Measurements from ENCODE around the gene INPP5F. TPM values are rescaled to one million over a fixed set of nuclear protein-coding genes. Genes with fewer than 3 reads are reported as not detected.

The INPP5F gene
- total and polyA plus RNA-seq, 4 donors = 5.6 to 22.9 (median 10.1) TPM

DNA sequence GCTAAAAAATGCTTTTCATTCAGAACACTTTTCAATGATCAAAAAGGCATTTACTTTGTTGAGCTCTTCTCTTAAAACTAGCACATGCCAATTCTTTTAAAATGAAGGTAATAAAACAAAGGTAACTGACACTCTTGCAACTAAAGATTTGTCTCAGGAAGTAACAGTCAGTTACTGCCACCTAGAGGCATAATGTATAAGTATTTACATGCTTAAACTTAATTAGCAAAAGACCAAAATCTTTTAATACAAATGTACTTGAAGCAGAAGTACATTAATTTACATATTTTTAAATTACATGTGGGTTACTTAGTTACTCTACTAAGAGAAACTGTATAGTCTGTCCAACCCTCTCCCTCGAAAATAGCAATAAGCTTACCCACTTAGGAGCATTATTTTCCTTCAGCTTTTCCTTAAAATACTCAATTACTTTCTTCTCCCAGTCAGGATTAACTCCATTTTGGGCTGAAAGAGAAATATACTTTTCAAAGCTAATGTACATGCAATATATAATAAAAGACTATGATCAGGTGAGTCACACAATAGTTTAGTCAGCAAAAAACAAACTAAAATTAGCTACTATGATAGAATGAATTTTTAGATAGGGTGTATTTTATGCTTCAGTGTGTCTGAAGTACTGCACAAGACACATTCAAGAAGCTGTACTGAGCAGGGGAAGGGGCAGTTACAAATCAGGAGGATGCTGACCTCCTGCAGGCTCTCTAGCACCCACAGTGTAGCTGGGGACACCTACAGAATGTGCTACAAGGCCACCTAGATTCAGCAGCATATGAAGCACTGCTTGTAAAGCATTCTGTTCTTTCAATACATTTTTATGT lies 133.8 kb downstream of the INPP5F start:
- Histone ChIP-seq H3K9ac (ENCODE audit: insufficient read depth in 1 of 2, low read length in 2 of 2) (no peak overlapping the region), H3K4me3 (no peak overlapping the region), H3K27ac (ENCODE audit: low read depth in 1 of 2, low read length in 1 of 2) (no peak overlapping the region), H3K9me3 (ENCODE audit: control insufficient read depth in 4 of 4, insufficient read depth in 3 of 4, low read length in 3 of 4) (no peaks in the 10 kb centered on the region), H3K36me3 (ENCODE audit: control insufficient read depth in 4 of 4, insufficient read depth in 4 of 4, low read length in 4 of 4) (peaks cover 0 to 7% (median 4%) of the 10 kb centered on the region in 4 donors), H3K4me1 (ENCODE audit: control insufficient read depth in 5 of 5, insufficient read depth in 5 of 5, low read length in 5 of 5) (no peaks in the 10 kb centered on the region), H3K27me3 (ENCODE audit: control insufficient read depth in 3 of 3, insufficient read depth in 3 of 3, low read length in 2 of 3) (no peaks in the 10 kb centered on the region)
- ATAC-seq (ENCODE audit: insufficient read depth, low FRiP score) = no peak
- TF ChIP-seq, protein P1, sequence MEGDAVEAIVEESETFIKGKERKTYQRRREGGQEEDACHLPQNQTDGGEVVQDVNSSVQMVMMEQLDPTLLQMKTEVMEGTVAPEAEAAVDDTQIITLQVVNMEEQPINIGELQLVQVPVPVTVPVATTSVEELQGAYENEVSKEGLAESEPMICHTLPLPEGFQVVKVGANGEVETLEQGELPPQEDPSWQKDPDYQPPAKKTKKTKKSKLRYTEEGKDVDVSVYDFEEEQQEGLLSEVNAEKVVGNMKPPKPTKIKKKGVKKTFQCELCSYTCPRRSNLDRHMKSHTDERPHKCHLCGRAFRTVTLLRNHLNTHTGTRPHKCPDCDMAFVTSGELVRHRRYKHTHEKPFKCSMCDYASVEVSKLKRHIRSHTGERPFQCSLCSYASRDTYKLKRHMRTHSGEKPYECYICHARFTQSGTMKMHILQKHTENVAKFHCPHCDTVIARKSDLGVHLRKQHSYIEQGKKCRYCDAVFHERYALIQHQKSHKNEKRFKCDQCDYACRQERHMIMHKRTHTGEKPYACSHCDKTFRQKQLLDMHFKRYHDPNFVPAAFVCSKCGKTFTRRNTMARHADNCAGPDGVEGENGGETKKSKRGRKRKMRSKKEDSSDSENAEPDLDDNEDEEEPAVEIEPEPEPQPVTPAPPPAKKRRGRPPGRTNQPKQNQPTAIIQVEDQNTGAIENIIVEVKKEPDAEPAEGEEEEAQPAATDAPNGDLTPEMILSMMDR (IDR thresholded peaks at IDR 0.05; ENCODE audit: control extremely low read depth, extremely low read depth) = peak; percentile 39
- DNase-seq = peak in 2 of 3 donors; percentile 43 to 65
- 82 to 90% methylated on average over 1 of the region's 1 CpG for WGBS, 2 donors

DNA sequence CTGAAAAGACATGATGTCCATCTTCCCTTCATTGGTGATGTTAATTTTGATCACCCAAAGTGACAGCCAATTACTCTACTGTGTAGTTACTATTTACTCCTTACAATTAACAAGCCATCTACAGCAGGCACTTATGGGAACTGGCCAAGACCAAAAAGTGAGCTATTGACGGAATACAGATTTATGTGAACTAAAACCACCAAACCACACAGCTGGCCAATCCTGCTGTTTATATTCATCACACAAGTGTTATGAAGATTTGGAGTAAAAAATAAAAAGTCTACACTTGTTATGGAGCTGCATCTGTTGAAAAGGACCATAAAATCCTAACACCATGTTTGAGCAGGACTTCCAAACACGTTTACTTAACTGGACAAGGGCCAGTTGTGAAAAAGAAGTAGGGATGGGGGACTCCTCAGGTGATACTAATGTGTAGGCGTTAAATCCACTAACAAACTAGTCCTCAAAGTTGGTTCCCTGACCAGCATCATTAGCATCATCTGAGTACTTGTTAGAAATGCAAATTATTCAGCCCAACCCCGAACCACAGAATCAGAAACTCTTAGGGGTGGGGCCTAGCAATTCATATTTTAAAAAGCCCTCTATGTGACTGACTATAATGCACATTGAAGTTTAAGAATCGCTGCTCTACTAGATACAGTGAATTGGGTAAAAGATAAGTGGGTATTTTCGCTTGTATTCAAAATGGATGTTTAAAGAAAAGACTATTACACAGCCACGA lies 135.2 kb downstream of the INPP5F start:
- Histone ChIP-seq H3K9me3 (ENCODE audit: control insufficient read depth in 4 of 4, insufficient read depth in 3 of 4, low read length in 3 of 4) (no peaks in the 10 kb centered on the region), H3K4me3 (no peak overlapping the region), H3K27me3 (ENCODE audit: control insufficient read depth in 3 of 3, insufficient read depth in 3 of 3, low read length in 2 of 3) (no peaks in the 10 kb centered on the region), H3K4me1 (ENCODE audit: control insufficient read depth in 5 of 5, insufficient read depth in 5 of 5, low read length in 5 of 5) (peaks cover 0 to 2% (median 0%) of the 10 kb centered on the region in 5 donors), H3K9ac (ENCODE audit: insufficient read depth in 1 of 2, low read length in 2 of 2) (no peak overlapping the region), H3K27ac (ENCODE audit: low read depth in 1 of 2, low read length in 1 of 2) (no peak overlapping the region), H3K36me3 (ENCODE audit: control insufficient read depth in 4 of 4, insufficient read depth in 4 of 4, low read length in 4 of 4) (peaks cover 3 to 11% (median 5%) of the 10 kb centered on the region in 4 donors)
- 75 to 84% methylated on average over 7 of the region's 7 CpGs for WGBS, 2 donors
- TF ChIP-seq, protein P1 (IDR thresholded peaks at IDR 0.05; ENCODE audit: control extremely low read depth, extremely low read depth) = no peak
- no peak for DNase-seq
- ATAC-seq (ENCODE audit: insufficient read depth, low FRiP score) = no peak

DNA sequence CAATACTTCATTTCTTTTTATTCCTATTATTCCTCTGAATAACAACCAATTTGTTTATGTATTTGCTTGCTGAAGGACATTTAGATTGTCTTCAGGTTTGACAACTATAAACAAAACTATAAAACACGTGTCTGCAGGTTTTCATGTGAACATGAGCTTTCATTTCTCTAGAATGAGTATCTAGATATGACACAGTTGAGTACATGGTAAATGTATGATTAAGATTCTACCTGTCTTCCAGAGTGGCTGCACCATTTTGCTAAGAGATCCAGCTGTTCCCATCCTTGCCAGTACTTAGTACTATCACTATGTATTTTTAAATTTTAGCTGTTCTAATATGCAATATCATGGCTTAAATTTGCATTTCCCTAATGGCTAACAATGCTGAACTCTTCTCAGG lies 136.7 kb downstream of the INPP5F start:
- 60 to 85% methylated on average over 1 of the region's 1 CpG for WGBS, 2 donors
- TF ChIP-seq, protein P1 (IDR thresholded peaks at IDR 0.05; ENCODE audit: control extremely low read depth, extremely low read depth) = no peak
- H3K9ac ChIP-seq (ENCODE audit: insufficient read depth in 1 of 2, low read length in 2 of 2) = no peak overlapping the region
- H3K4me3 ChIP-seq = no peak overlapping the region
- ATAC-seq (ENCODE audit: insufficient read depth, low FRiP score) = no peak
- H3K27ac ChIP-seq (ENCODE audit: low read depth in 1 of 2, low read length in 1 of 2) = no peak overlapping the region
- peaks cover 0 to 2% (median 0%) of the 10 kb centered on the region in 5 donors for H3K4me1 ChIP-seq (ENCODE audit: control insufficient read depth in 5 of 5, insufficient read depth in 5 of 5, low read length in 5 of 5)
- no peak for DNase-seq
- H3K36me3 ChIP-seq (ENCODE audit: control insufficient read depth in 4 of 4, insufficient read depth in 4 of 4, low read length in 4 of 4) = peaks cover 0 to 12% (median 3%) of the 10 kb centered on the region in 4 donors
- no peaks in the 10 kb centered on the region for H3K9me3 ChIP-seq (ENCODE audit: control insufficient read depth in 4 of 4, insufficient read depth in 3 of 4, low read length in 3 of 4)
- H3K27me3 ChIP-seq (ENCODE audit: control insufficient read depth in 3 of 3, insufficient read depth in 3 of 3, low read length in 2 of 3) = no peaks in the 10 kb centered on the region
